Posterior cingulate gyrus (tissue), 11 donors: ENCODE measurements around the gene GOLGA6L10.
"Not testable (repeated sequence)": the region's sequence is repeated elsewhere in the genome, so short reads cannot be mapped to it uniquely, and the experiment has no call there.

Source experiments
- DNase-seq, 10 donors: peaks; one replicate each; pipeline versions ENCODE4 v3.0.0 to v3.0.0-alpha.2; 2020 to 2021; ENCODE audit warnings: mixed read lengths in 3 of 10
- intact Hi-C: fragments of 100-400 bp; cut with DNase I; formaldehyde crosslinking; loops from one replicate; pipeline ENCODE4 v1.15.1; 2023

The GOLGA6L10 gene

DNA sequence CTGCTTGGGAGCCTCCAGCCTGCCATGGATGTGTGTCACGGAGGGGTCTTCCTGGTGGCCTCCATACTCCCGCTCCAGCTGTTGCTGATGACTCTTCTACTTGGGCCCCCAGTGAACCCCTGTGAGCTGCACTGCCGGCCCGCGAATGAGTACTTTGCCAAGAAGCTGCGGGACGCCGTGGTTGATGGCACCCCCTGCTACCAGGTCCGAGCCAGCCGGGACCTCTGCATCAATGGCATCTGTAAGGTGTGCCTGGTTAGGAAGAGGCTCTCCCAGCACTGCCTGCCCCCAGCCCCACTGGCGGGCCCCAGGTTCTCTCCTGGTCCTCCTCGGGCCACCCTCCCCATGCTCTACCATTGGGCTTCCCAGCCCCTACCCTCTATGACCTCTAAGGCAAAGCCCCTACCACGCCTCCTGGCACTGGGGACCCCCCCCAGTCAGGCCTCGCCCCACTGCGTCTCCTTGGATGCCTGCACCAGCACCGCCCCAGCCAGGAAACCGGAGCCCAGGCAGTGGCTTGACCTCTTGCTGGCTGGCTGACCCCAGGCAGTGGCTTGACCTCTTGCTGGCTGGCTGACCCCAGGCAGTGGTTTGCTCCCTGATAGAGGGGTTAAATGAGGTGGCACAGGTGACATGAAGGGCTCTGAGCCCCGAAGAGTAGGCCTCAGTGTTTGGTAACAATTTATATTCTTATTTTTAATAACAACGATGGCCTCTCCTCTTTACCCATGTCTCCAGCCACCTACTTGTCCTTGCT, 29.6 kb downstream of the GOLGA6L10 start:
- DNase-seq, result peak in 3 of 10 donors; percentile 50 to 70 (median 55)
- intact Hi-C loops, result not testable (repeated sequence)

GRCh38 chr15:82318281-82318680, 31.0 kb downstream of the GOLGA6L10 start:
- DNase-seq, result peak in 3 of 10 donors; percentile 35 to 73 (median 56)
- intact Hi-C loops, result not testable (repeated sequence)

DNA sequence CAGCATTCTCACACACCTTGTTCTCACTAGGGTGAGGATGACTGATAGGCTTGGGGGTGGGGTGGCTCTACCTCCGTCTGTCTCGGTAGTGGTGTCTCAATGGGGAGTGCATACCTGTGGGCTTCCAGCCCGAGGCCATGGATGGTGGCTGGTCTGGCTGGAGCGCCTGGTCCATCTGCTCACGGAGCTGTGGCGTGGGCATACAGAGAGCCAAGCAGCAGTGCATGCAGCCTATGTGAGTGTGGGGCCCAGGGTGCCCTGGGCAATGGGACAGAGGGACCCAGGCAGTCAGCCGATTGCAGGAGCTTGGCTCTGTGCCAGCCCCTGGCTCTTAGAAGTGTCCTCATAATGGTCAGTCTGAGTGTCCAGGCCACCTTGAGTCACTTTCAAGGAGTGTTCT, 31.8 kb downstream of the GOLGA6L10 start:
- DNase-seq, result peak in 3 of 10 donors; percentile 46 to 69 (median 69)
- intact Hi-C loops, result not testable (repeated sequence)

GRCh38 chr15:82317091-82317489, 32.2 kb downstream of the GOLGA6L10 start:
- DNase-seq, result peak in 3 of 10 donors; percentile 40 to 63 (median 40)
- intact Hi-C loops, result no loop called here

DNA sequence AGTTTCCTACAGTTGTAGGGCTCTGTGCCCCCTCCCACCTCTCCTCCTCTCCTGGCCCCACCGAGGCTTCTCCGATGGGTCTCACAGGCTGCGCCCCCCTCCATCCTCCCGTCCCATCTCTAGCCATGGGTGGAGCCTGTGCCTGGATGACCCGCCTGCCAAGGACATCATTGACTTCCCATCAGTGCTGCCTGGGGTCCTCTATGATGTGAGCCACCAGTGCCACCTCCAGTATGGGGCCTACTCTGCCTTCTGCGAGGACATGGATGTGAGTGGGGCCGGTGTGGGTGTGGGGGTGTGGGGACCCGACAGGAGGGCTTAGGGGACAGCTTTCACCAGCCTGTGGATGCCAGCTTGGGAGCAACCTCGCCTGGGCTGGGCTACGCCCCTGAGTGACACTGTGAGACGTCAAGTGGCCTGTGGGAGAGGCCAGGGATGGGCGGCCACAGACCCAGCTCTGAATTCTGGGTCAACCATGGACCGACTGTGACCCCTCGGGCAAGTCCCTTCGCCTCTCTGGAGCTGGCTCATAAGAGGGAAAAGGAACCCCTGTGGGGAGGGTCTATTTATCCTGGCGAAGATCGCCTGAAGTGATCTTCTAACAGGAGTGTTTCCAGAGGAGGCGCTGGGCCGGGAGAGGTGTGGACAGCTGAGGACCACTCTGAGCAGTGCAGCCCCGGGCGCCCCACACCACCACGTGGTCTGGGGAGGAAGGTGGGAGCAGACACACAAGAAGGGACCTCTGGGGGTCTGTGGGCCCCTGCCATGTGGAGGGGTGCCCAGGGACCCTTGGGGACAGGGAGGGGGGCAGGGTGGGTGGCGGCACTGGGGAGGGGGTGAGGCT, 32.8 kb downstream of the GOLGA6L10 start:
- peak in 3 of 10 donors; percentile 58 to 71 (median 64) for DNase-seq
- intact Hi-C loops, result not testable (repeated sequence)

GRCh38 chr15:82315519-82316246, 33.6 kb downstream of the GOLGA6L10 start:
- DNase-seq, result peak in 5 of 10 donors; percentile 24 to 89 (median 43)
- intact Hi-C loops, result no loop called here

GRCh38 chr15:82314769-82315518, 34.3 kb downstream of the GOLGA6L10 start:
- DNase-seq, result peak in 1 of 10 donors; percentile 12
- intact Hi-C loops, result no loop called here

GRCh38 chr15:82313951-82314768, 35.1 kb downstream of the GOLGA6L10 start:
- peak in 2 of 10 donors; percentile 52 to 59 for DNase-seq
- intact Hi-C loops, result not testable (repeated sequence)

- intact Hi-C loops, result no loop called here
- no peak for DNase-seq
Measured at GRCh38 chr15:82313446-82313845, 35.8 kb downstream of the GOLGA6L10 start.

- peak in 1 of 10 donors; percentile 49 for DNase-seq
- intact Hi-C loops, result no loop called here
Measured at GRCh38 chr15:82312586-82313349, 36.5 kb downstream of the GOLGA6L10 start.

- DNase-seq, result peak in 1 of 10 donors; percentile 24
- intact Hi-C loops, result not testable (repeated sequence)
Measured at GRCh38 chr15:82311321-82311720, 38.0 kb downstream of the GOLGA6L10 start.

DNA sequence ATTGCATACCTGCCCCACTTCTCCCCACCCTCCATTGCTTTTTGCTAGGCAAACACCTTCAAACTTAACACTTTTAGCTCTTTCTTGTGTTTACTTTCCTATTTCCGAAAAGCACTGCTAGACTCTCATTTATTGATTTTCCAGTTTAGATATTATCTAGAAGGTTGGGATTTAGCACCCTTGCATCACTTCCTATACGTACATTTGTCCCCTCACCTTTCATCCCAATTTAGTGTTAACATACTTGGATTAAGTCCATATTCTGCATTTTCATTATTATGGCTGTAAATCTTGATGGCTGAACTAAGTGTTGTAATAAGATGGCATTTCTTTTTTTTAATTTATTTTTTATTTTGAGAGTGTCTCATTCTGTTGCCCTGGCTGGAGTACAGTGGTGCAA, 39.5 kb downstream of the GOLGA6L10 start:
- intact Hi-C loops, result no loop called here
- no peak for DNase-seq

DNA sequence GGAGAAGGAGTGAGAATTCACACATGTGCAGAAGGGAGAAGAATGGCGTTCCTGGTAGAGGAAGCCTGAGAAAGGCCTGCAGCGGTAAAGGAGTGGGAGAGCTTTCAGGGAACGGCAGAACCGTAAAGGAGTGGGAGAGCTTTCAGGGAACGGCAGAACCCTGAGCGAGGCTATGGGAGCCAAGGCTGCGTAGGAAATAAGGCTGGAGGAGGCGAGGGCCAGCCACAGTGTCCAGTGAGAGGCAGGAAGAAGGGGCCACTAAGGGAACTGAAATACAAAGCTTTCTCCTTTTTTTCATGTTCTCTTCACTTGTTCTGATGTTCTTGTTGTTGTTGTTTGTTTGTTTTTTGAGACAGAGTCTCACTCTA, 41.6 kb downstream of the GOLGA6L10 start:
- DNase-seq, result peak in 1 of 10 donors; percentile 8
- intact Hi-C loops, result no loop called here

GRCh38 chr15:82306791-82307713, 42.2 kb downstream of the GOLGA6L10 start:
- intact Hi-C loops, result no loop called here
- peak in 1 of 10 donors; percentile 41 for DNase-seq

DNA sequence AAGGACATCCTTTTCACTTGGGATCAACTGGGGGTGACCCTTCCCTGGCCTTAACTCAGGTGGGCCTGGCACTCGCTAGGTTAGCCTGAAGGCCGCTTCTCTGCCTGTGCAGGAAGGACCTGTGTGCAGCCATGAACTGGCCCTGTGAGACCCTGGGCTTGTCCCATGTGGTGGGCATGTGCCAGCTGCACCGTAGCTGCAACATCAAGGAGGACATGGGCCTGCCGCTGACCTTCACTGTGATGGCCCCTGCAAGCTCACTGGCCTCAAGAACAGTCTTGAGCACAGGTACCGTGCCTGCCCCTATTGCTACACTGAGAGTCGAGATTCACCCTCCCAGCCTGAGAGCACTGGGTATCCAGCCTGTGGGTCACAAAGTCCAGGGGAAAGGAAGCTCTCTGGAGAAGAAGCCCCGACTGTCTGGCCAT, 43.6 kb downstream of the GOLGA6L10 start:
- intact Hi-C loops, result no loop called here
- peak in 1 of 10 donors; percentile 48 for DNase-seq

DNA sequence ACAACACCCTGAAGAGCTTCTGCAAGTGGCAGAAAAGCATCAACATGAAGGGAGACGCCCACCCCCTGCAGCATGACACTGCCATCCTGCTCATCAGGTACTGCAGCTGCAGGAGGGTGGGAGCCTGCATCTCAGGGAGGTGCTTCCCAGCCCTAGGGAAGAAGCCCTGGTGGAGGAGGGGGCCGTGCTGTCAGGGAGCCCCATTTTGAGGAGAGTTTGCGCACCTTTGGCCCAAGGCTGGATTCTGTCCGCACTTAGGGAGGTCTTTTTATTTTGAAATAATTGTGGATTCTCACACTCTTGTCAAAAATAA, 44.5 kb downstream of the GOLGA6L10 start:
- intact Hi-C loops, result no loop called here
- peak in 1 of 10 donors; percentile 35 for DNase-seq
